ENCODE results near the gene RUSF1.
A peak's percentile ranks its signal among the peaks of the same experiment; 100 is the strongest.
"Not testable (repeated sequence)": the region's sequence is repeated elsewhere in the genome, so short reads cannot be mapped to it uniquely, and the experiment has no call there.

RUSF1 gene

GRCh38 chr16:31517800-31518402 lies 9.7 kb upstream of the RUSF1 start:
- DNase-seq (ENCODE audit: low read depth): no peak

- DNase-seq (ENCODE audit: low read depth): no peak
Observed at GRCh38 chr16:31513884-31514283, 5.7 kb upstream of the RUSF1 start.

- peak; percentile 30 for DNase-seq (ENCODE audit: low read depth)
Observed at GRCh38 chr16:31513126-31513525, 4.9 kb upstream of the RUSF1 start.

- DNase-seq (ENCODE audit: low read depth): no peak
Observed at GRCh38 chr16:31508706-31509195, 560 bp upstream of the RUSF1 start.

- no peak for DNase-seq (ENCODE audit: low read depth)
Observed at GRCh38 chr16:31507617-31507928, 618 bp downstream of the RUSF1 start.

GRCh38 chr16:31505483-31505882 lies 2.7 kb downstream of the RUSF1 start:
- no peak for DNase-seq (ENCODE audit: low read depth)

GRCh38 chr16:31504159-31504558 lies 4.0 kb downstream of the RUSF1 start:
- DNase-seq (ENCODE audit: low read depth): no peak

- not testable (repeated sequence) for DNase-seq (ENCODE audit: low read depth)
Observed at GRCh38 chr16:31503555-31503954, 4.6 kb downstream of the RUSF1 start.

GRCh38 chr16:31502981-31503380 lies 5.2 kb downstream of the RUSF1 start:
- peak; percentile 41 for DNase-seq (ENCODE audit: low read depth)

GRCh38 chr16:31501966-31502348 lies 6.2 kb downstream of the RUSF1 start:
- DNase-seq (ENCODE audit: low read depth): no peak

GRCh38 chr16:31501226-31501965 lies 6.8 kb downstream of the RUSF1 start:
- DNase-seq (ENCODE audit: low read depth): no peak

GRCh38 chr16:31499928-31500327 lies 8.3 kb downstream of the RUSF1 start:
- DNase-seq (ENCODE audit: low read depth): no peak

- DNase-seq (ENCODE audit: low read depth): no peak
Observed at GRCh38 chr16:31498493-31498892, 9.7 kb downstream of the RUSF1 start.

- DNase-seq (ENCODE audit: low read depth): no peak
Observed at GRCh38 chr16:31496670-31497069, 11.5 kb downstream of the RUSF1 start.

GRCh38 chr16:31493506-31494125 lies 14.6 kb downstream of the RUSF1 start:
- DNase-seq (ENCODE audit: low read depth): no peak

- no peak for DNase-seq (ENCODE audit: low read depth)
Observed at GRCh38 chr16:31491778-31492418, 16.3 kb downstream of the RUSF1 start.

GRCh38 chr16:31489616-31490584 lies 18.3 kb downstream of the RUSF1 start:
- no peak for DNase-seq (ENCODE audit: low read depth)

- DNase-seq (ENCODE audit: low read depth): no peak
Observed at GRCh38 chr16:31489298-31489564, 19.0 kb downstream of the RUSF1 start.

GRCh38 chr16:31488468-31489297 lies 19.5 kb downstream of the RUSF1 start:
- no peak for DNase-seq (ENCODE audit: low read depth)

- no peak for DNase-seq (ENCODE audit: low read depth)
Observed at GRCh38 chr16:31487720-31488467, 20.3 kb downstream of the RUSF1 start.

Measured in stromal cell of bone marrow (primary cell).